ENCODE data around the gene AGK.
A peak's percentile ranks its signal among the peaks of the same experiment; 100 is the strongest.

Gene AGK, protein sequence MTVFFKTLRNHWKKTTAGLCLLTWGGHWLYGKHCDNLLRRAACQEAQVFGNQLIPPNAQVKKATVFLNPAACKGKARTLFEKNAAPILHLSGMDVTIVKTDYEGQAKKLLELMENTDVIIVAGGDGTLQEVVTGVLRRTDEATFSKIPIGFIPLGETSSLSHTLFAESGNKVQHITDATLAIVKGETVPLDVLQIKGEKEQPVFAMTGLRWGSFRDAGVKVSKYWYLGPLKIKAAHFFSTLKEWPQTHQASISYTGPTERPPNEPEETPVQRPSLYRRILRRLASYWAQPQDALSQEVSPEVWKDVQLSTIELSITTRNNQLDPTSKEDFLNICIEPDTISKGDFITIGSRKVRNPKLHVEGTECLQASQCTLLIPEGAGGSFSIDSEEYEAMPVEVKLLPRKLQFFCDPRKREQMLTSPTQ

DNA sequence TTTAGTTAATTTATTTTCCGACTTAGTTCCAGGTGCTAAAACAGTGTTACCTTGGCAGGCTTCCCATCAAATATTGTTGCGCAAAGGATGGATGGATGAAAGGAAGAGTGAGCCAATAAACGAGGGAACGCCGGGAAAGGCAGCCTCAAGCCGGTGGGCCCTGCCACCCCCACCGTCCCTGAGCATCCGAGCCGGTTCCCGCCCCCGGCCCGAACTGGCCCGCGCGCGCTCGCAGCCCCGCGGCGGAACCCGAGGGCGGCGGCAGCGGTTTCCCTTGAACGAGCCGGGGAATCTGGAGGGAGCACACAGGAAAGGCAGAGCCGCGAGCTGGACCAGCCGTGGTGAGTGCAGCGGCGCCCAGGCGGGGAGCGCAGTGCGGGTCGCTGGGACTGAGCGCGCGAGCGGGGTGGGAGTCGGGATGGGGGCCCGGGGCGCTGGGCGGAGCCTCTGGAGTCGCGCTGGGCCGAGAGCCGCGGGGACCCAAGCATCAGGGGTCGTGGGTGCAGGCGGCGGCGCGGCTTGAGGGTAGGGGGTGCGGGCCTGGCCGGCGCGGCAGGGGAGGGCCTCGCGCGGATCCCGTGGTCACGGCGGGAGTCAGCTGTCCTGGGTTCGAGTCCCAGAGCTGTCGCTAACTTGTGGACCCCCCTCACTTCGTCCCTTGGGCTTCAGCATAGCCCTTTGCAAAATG is at the start of gene AGK:
Gene AGK (plus strand): TSS at position 317 of the 688 bp plus-strand sequence. CDS start 4,057 bp downstream, outside the sequence.
- peak; percentile 78 to 79 for DNase-seq

DNA sequence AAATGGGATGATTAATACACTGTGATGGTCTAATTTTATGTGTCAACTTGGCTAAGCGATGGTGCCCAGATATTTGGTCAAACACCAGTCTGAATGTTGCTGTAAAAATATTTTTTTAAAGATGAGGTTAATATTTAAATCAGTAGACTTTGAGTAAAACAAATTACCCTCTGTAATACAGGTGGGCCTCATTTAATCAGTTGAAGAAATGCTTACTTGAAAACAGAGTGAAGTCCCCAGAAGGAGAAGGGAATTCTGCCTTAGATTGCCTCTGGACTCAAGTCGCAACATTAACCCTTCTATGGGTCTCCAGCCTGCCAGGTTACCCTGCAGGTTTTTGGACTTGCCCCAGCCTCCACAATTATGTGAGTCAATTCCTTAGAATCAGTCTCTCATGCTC is 49.8 kb upstream of the AGK start:
- DNase-seq, result no peak

DNA sequence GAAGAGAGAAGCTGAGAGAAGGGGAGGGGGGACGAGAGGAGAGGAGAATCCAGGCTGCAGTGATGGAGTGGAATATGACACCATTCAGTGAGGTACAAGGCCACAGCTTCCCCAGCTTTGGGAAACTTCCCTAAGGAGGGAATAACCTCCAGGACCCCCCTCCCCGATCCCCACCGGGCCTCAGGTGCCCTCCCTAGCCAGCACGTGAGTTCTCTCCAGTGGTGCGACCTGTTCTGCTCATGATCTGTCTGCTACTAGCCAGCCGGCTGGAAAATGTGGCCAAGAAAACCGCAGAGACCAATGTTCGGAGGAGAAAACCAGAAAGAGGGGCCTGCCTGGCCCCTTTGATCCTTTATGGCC is 39.9 kb upstream of the AGK start:
- DNase-seq, result no peak

DNA sequence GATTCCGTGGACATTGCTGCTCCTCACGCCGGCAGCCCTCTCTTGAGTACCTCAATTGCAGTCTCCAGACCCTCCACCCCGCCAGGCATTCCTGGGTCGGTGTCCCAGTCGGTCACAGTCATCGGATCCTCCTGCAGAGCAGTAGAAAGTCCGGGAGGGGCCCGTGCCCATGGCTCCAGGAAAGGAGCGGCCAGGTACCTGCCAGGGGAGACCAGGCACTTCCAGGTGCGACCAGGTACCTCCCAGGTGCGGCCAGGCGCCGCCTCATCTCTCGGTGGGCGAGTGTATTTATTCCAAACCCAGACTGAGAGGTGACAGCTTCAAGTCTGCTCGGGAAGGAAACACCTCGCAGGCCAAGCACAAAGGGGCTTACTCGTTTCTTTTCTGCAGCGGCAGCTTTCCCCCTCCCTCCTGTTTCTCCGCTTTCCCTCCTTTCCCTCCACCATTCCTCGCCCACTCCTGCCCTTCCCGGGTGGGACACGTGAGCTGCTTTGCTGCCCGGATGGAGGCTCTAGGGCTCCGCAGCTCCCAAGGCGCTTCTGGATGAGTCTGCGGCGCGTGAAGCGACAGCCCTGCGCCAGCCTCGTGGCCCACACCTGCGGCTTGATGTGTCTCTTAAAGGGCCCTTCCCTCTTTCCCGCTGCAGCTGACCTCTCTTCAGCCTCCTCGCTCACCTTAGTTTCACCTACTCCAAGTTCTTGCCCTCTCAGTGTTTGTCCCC is 39.4 kb upstream of the AGK start:
- no peak for DNase-seq

DNA sequence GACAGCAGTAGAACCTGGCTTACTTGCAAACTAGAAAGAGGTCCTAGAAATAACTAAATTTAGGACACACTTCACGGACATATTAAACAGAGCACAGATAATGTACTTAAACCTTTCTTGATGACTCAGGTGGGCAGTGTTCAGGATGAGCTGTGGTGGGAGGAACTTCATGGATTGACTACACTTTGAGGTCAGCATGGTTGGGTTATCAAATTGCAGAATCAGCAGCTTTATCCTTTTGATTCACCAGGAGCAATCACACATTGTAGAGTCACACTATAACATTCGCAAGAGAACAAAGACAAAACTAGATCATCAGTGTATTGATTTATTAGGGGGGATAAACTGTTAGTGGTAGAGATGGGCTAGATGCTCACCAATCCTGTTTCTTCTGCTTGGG is 38.6 kb upstream of the AGK start:
- DNase-seq, result no peak

DNA sequence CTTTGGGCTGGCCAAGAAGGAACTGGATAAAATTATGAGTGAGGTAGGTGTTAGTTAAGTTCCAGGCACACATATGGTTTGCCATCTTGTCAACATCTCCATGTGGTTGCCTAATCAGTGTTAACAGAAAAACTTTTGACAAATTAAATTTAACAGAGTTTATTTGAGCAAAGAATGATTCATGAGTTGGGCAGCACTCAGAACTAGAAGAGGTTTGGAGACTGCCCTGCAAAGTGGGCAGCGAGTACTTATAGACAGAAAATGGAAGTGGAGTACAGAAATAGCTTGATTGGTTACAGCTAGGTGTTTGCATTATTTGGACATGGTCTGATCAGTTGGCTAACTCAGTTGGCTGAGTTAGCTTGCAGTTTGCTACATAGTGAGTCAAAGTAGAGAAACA is 37.5 kb upstream of the AGK start:
- no peak for DNase-seq

DNA sequence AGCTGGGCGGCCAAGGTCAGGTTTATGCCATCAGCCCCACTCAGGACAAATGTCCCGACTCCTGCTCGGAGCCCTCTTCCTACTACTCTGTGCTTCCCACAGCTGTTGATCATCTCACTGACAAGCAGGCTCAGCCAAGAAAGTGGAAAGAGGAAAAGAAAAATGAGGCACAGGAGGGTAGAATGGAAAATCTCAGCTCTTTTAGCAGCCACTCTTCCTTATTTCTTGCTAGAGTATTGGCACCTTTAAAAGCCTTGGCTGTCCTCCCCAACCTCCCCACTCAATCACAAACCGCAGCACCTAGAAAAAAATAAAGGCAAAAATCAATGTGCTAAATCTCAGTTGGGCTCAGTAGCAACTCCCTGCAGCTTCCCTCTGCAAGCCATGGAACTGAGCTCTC is 35.3 kb upstream of the AGK start:
- DNase-seq, result no peak

DNA sequence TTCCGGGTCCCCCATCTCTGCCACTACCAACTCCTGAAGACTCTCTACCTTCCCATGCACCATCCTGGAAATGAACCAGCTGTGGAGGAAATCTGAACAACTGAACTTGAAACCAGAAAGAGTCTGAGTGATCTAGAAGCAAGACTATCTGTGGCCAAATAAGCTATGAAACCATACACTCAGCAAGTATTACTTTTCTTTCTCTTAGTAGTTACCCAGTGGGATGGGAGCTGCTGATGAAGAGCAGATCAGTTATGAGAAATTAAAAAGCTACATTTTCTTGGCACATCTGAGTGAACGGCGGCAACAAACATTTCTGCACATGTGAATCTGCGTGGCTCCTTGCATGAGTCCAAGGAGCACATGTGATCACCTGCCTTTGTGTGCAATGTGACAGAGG is 31.6 kb upstream of the AGK start:
- no peak for DNase-seq

DNA sequence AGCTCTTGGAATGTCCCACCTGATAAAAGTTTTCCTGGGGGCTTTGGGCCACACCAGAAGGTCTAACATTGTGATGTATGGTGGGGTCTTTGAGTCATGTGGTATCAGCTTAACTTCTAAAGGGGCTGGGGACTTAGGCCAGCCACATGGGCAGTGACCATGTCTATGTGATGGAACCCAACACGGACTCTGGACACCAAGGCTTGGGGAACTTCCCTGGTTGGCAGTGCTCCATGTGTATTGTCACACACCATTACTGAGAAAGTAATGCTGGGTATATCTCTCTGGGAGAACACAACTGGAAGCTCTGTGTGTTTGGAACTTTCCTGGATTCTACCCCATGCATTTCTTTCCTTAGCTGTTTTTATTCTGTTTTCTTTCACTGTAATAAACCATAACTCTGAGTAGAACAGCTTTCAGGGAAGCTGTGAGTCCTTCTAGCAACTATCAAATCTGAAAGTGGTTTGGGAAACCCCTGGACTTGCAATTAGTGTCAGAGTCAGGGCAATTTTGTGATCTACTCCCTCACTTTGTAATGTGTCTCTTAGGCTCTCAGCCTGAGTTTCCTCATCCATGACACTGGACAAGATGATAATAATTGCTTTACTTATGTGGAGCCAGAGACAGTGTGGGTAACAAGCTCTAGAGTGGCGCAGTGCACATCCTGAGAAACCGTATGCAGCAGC is 28.4 kb upstream of the AGK start:
- DNase-seq, result no peak

DNA sequence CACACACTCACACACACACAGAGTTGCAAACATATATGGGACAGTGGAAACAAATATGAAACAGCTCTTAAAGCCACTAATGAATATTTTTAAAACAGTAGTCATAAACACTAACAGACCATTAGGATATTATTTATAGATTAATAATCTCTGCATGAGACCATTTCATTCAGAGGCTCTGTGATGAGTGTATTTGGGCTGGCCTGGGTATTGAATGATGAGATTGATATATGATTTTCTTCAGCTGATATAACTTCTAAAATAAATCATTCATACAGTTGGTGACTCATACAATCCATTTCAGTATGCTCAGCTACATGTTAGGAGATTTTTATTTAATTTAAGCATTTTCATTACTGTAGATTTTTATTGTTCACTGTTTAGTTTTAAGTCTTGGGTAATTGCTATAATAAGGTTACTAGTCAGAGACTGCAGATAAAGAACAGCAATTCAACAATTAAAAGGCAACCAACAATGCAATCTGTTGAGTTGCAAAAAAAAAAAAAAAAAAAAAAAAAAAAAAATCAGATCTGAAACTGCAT is 25.2 kb upstream of the AGK start:
- no peak for DNase-seq

DNA sequence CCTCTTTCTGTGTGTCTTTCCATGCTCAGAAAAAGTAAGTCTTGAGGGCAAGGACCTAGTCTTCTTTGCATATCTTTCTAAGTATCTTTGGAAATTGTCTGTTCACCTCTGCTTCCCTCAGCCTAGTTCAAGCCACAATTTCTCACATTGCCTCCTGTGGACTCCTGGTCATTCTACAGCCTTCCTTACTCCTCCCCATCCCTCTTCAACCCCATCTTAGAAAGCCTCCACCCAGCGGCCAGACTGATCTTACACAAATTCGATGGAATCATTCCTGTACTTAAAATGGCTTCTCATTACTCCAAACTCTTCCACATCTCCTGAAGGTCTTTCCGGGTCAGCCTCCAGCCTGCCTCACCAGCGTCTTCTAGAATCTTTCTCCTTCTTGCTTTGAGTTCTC is 24.1 kb upstream of the AGK start:
- DNase-seq, result no peak

DNA sequence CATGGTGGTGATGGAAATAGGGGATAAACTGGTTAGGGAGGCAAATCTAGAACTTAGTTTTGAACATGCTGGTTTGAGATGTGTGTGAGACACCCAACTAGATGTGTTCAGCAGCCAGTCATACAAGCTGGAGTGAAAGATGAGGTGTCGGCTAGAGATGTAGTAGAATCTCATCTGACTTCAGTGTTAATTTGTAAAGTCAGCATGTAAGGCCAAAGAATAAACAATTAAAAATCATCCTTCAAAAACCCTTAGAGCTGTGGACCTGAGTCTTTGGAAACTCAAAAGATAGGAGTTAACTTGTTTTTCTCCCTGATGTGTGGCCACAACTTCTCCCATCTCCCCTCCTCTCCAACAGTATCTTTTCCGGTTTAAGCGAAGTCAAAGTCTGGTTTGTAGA is 22.8 kb upstream of the AGK start:
- no peak for DNase-seq

DNA sequence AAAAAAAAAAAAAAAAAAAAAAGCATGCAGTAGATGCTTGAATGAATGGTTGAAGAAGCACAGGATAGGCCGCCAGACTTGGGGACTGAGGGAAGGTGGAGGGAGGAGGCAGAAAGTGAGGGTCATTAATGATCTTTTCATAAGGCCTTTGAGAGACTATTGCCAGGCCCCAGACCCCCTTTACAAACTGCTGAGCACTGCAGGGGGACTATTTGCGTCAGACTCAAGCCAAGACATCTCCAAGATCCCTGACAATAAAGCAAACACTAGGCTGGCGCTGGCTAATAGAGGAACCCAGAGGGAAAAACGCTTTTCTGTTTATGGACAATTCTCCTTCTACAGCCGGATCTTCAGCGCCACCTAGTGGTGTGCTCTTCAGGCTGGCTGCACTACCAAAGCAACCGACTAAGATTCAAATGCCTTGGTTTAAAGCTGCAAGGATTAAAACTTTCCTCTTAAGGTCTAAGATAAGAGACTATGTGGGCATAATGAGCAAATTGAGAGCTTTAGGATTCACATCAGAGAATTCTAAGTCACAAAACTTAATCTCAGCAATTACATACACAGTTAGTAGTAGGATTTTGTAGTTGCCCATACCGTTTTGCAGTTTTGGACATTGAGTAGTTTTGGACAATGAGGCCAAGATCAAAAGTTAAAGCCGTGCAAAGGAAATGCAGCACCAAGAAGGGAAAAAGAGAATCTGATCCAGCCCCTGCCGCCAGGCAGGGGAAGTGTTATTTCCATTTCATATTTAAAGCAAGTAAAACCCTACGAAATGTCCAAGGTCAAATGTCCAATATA is 17.9 kb upstream of the AGK start:
- peak; percentile 36 to 51 for DNase-seq

DNA sequence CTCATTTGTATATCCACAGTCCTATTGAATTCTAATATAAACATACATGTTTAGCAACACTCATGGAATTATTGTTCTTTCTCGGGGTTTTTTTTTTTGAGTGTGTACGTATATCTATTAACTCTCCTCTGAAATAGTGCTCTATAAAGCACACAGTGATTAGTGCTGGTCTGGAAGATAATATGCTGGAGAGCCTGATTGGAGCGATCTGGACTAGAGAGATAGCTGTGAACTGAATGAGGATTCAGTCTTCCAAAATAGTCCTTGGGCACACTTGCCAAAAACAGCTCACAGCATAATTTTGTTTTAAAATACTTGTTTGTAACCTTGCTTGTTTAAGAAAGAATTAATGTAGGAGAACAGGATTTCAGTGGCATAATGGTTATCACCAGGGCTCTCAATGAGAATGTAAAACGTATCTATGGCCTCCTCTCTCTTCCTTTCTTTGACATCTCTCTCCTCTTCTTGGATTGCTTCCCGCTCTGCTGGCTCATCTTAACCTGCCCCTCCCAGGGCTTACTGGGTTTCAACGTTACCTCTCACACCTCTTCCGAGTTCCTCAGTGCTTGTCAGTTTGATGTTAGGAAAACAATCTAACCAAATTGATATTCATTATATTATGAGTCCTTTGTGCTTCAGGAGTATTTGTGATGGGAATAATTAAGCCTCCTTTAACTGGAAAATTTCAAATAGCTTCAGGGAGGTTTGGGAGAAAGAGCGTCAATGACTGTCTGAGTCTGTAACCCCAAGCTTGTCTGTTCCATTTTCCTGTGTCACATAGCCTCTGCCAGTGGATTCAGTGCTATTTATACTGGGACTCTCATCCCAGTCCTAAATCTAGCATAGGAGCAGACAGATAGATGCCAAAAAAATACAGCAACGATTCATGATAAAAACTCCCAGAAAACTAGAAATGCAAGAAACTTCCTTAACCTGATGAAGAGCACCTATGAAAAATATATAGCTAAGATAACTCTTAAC is 16.2 kb upstream of the AGK start:
- no peak for DNase-seq

DNA sequence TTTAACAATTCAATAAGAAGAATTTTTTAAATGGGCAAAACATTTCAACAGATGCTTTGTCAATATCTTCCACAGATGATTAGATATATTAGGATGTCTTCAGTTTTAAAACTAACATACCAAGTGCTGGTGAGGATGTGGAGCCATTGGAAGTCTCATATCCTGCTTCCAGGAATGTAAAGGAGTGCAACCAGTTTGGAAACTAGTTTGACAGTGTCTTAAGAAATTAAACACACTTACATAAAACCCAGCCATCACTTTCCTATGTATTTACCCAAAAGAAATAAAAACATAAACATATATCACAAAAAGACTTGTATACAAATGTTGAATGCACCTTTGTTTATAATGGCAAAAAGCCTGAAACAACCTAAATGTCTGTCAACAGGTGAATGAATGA is 13.3 kb upstream of the AGK start:
- DNase-seq, result no peak

DNA sequence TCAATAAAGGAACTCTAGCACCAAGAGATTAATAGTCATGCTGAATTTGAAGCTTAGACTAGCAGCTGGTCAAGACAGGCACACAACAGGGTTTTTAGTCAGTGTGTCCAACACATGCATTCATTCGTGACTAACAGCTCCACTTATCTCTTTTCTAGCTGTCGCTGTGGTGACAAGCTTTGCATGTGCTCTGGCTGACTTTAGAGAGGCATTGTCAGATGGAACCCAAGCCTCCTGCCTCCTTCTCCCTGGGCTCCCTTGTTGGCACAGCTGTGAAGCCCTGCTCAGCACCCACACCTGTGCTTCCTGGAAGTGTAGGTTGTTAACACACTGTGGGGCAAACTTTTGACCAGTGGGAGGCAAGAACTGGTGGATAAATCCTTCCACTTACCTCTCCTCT is 9.8 kb upstream of the AGK start:
- DNase-seq, result peak in 1 of 2 experiments; percentile 35

DNA sequence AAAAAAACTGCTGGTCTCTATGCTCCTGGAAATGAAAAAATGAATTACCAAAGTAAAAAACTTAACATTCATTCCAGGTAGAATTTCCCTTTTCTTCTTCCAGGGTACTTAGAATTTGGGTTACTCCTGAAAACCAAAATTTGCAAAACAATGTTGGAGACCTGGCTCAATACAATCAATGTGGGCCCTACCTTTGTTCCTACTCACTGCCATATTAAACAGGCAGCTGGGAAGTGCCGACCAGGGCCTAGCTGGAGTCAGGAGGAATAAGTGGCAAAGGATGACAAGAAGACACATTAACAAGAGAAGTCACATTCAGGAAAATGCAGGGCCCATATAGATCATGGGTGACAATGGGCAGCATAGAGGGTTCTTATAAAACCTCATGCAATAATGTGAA is 6.4 kb upstream of the AGK start:
- DNase-seq, result no peak

DNA sequence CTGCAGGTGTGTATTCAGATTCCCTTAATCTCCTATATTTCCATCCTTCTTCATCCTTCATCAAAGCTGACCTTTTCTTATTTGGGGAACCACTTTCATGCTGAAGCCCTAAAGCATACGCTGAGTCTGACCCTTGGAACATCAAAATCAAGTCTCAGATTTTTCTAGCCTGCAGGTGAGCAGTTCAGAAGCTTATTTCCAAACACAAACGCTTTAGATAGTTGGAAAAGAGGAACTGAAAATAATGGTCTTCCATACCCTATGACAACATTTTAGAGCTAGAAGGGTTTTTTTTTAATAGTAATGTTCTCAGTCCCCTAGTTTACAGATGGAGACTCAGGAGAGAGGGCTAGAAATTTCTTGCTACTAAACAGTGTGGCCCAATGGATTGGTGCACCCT is 1.6 kb upstream of the AGK start:
- no peak for DNase-seq

DNA sequence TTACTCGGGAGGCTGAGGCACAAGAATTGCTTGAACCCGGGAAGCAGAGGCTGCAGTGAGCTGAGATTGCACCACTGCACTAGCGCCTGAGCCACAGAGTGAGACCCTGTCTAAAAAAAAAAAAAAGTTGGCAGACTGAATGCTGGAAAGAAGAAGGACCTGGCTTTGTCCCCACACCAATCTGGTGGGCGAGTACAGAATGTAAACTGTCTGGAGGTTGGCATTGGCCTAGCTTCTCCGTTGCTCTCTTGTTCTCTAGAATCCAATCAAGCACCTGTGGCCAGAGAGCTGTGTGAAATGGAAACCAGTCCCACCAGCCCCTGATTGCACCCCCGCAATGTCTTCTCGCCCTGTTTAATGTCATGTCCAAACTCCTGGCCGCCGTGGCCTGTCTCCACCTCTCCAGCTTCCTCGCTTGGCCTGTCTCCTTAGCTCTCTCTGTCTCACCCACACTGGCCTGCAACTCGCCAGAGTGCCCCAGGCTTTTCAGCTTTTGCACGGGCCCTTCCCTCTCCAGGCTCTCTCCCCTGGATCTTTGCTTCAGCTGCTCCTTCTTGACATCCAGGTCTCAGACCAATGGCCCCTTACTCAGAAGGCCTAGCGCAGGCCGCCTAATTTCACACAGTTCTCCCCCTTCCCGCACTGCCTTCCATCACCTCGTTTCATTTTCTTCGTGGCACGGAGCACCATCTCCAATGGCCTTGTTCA is 670 bp upstream of the AGK start:
- peak; percentile 3 to 24 for DNase-seq

DNA sequence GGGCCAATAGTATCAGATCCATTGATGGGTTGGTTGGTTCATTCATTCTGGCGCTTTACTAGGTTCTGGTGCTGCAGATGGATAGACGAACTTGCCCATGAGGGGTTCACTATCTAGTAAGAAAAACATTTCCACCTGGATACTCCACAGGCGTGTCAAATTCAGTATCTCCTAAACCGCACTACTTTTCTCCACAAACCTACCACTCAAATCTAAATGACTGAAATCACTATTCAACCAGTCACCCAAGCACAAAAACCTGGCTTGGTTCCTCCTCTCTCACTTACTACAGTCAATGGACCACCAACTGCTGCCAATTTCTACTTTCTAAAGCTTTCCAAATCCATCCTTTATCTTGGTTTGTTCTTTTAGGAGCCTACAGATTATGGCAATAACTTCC is 572 bp downstream of the AGK start:
- no peak for DNase-seq
